ENCODE measurements around the gene UNC13C. TPM values are rescaled to one million over a fixed set of nuclear protein-coding genes. Genes with fewer than 3 reads are reported as not detected.

The UNC13C gene
- total RNA-seq, 4 donors from 2014 or later: under 0.01 to 0.79 (median 0.09) TPM; not detected in 1

GRCh38 chr15:54660356-54660755, 682.1 kb downstream of the UNC13C start:
- DNase-seq (ENCODE audit: low spot score) (no peak), ATAC-seq (ENCODE audit: low FRiP score) (no peak)
- TF ChIP-seq, protein P1, sequence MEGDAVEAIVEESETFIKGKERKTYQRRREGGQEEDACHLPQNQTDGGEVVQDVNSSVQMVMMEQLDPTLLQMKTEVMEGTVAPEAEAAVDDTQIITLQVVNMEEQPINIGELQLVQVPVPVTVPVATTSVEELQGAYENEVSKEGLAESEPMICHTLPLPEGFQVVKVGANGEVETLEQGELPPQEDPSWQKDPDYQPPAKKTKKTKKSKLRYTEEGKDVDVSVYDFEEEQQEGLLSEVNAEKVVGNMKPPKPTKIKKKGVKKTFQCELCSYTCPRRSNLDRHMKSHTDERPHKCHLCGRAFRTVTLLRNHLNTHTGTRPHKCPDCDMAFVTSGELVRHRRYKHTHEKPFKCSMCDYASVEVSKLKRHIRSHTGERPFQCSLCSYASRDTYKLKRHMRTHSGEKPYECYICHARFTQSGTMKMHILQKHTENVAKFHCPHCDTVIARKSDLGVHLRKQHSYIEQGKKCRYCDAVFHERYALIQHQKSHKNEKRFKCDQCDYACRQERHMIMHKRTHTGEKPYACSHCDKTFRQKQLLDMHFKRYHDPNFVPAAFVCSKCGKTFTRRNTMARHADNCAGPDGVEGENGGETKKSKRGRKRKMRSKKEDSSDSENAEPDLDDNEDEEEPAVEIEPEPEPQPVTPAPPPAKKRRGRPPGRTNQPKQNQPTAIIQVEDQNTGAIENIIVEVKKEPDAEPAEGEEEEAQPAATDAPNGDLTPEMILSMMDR (IDR thresholded peaks at IDR 0.05): no peak

GRCh38 chr15:54675241-54675640, 697.0 kb downstream of the UNC13C start:
- DNase-seq (ENCODE audit: low spot score): no peak
- TF ChIP-seq, protein P1 (IDR thresholded peaks at IDR 0.05): no peak
- no peak for ATAC-seq (ENCODE audit: low FRiP score)

- ATAC-seq (ENCODE audit: low FRiP score) (no peak), DNase-seq (ENCODE audit: low spot score) (no peak)
- TF ChIP-seq, protein P1 (IDR thresholded peaks at IDR 0.05): no peak
Measured at GRCh38 chr15:54681584-54681983, 703.3 kb downstream of the UNC13C start.

Other genes starting within 250 kb of the UNC13C start
- gene WDR72, start 218.8 kb upstream of the UNC13C start, total RNA-seq: not detected

Data from omental fat pad (tissue), 4 donors.